NCI-H1092 treated with DMSO at 0.1 percent for 48 hours (cell line): Measurements from ENCODE around the gene QSER1.
"Not testable (repeated sequence)": the region's sequence is repeated elsewhere in the genome, so short reads cannot be mapped to it uniquely, and the experiment has no call there.

ENCODE experiments used
- DNase-seq: peaks from one replicate; lab custom pipeline; 2025; lab: John Stamatoyannopoulos, UW

QSER1 gene

GRCh38 chr11:32935462-32936029, 42.9 kb downstream of the QSER1 start:
- no peak for DNase-seq

GRCh38 chr11:32936178-32936577, 43.6 kb downstream of the QSER1 start:
- not testable (repeated sequence) for DNase-seq

GRCh38 chr11:32937283-32937682, 44.7 kb downstream of the QSER1 start:
- not testable (repeated sequence) for DNase-seq

GRCh38 chr11:32939046-32939445, 46.4 kb downstream of the QSER1 start:
- no peak for DNase-seq

- no peak for DNase-seq
Measured at GRCh38 chr11:32939866-32940265, 47.3 kb downstream of the QSER1 start.

GRCh38 chr11:32940865-32941264, 48.3 kb downstream of the QSER1 start:
- DNase-seq: no peak

GRCh38 chr11:32947978-32948377, 55.4 kb downstream of the QSER1 start:
- DNase-seq: no peak

GRCh38 chr11:32949739-32950138, 57.1 kb downstream of the QSER1 start:
- DNase-seq: no peak

GRCh38 chr11:32952421-32952820, 59.8 kb downstream of the QSER1 start:
- no peak for DNase-seq

- DNase-seq: no peak
Measured at GRCh38 chr11:32953700-32954099, 61.1 kb downstream of the QSER1 start.

GRCh38 chr11:32960553-32961164, 68.0 kb downstream of the QSER1 start:
- peak; percentile 14 for DNase-seq

- DNase-seq: no peak
Measured at GRCh38 chr11:32962016-32962415, 69.4 kb downstream of the QSER1 start.

GRCh38 chr11:32963721-32964120, 71.1 kb downstream of the QSER1 start:
- DNase-seq: no peak

GRCh38 chr11:32968541-32968940, 75.9 kb downstream of the QSER1 start:
- no peak for DNase-seq

- DNase-seq: not testable (repeated sequence)
Measured at GRCh38 chr11:32972233-32972632, 79.6 kb downstream of the QSER1 start.

- DNase-seq: no peak
Measured at GRCh38 chr11:32972781-32973180, 80.2 kb downstream of the QSER1 start.

GRCh38 chr11:32982626-32983025, 90.0 kb downstream of the QSER1 start:
- DNase-seq: no peak

GRCh38 chr11:32983506-32983905, 90.9 kb downstream of the QSER1 start:
- no peak for DNase-seq

GRCh38 chr11:32985600-32985999, 93.0 kb downstream of the QSER1 start:
- no peak for DNase-seq

GRCh38 chr11:32987851-32988250, 95.2 kb downstream of the QSER1 start:
- DNase-seq: no peak

- no peak for DNase-seq
Measured at GRCh38 chr11:32990481-32990880, 97.9 kb downstream of the QSER1 start.

GRCh38 chr11:32991427-32991826, 98.8 kb downstream of the QSER1 start:
- no peak for DNase-seq

- no peak for DNase-seq
Measured at GRCh38 chr11:32991898-32992297, 99.3 kb downstream of the QSER1 start.

- no peak for DNase-seq
Measured at GRCh38 chr11:33000181-33000580, 107.6 kb downstream of the QSER1 start.
